Peyer's patch (tissue), 4 donors: ENCODE data around the gene NPB. TPM values are rescaled to one million over a fixed set of nuclear protein-coding genes. Genes with fewer than 3 reads are reported as not detected.

Experiments used
- DNase-seq, 3 donors: peaks; one replicate each; pipeline ENCODE4 v3.0.0-alpha.2; 2017 to 2019
- H3K27ac ChIP-seq, 4 donors: fragments of 200-600 bp; sonication (generic); one replicate each; pipeline ENCODE4 v1.5.1; 2016 to 2019
- H3K27me3 ChIP-seq, 2 donors: fragments of 200-600 bp; sonication (generic); one replicate each; pipeline ENCODE4 v1.5.1; 2019
- H3K36me3 ChIP-seq, 3 donors: fragments of 200-600 bp; sonication (generic); one replicate each; pipeline ENCODE4 v1.5.1; 2016 to 2019
- H3K4me1 ChIP-seq, 4 donors: fragments of 200-600 bp; sonication (generic); one replicate each; pipeline ENCODE4 v1.5.1; 2016 to 2019
- H3K4me3 ChIP-seq, 4 donors: fragments of 200-600 bp; sonication (generic); 1 replicate in 3 of 4; 2 replicates in 1 of 4; pipeline ENCODE4 v1.5.1; 2016 to 2019; ENCODE audit warnings: mild to moderate bottlenecking in 1 of 4
- H3K9me3 ChIP-seq, 4 donors: fragments of 200-600 bp; sonication (generic); one replicate each; pipeline ENCODE4 v1.5.1; 2016 to 2019; ENCODE audit warnings: mild to moderate bottlenecking in 1 of 4
- CTCF ChIP-seq, 6 experiments: fragments of 450-650 bp in 4 of 6; fragments of 200-600 bp in 2 of 6; sonication (generic) in 1 of 6; IDR thresholded peaks; one replicate each; pipeline ENCODE4 v1.5.1; 2017 to 2019; ENCODE audit warnings: antibody characterized with exemption in 6 of 6, mild to moderate bottlenecking in 3 of 6, moderate library complexity in 1 of 6
- POLR2A ChIP-seq, 2 donors: fragments of 450-650 bp; IDR thresholded peaks; one replicate each; pipeline ENCODE4 v1.5.1; 2017; ENCODE audit warnings: antibody characterized with exemption in 2 of 2, mild to moderate bottlenecking in 2 of 2, moderate library complexity in 2 of 2
- total RNA-seq, 4 donors: library from RNA; depleted of rRNA; stranded (reverse); fragments of >200 nt; gene quantifications; one replicate each; pipeline ENCODE4 v1.1.0, GENCODE V29; 2016

NPB gene
- total RNA-seq, 4 donors from 2014 or later, result 0.76 to 1.6 TPM; not detected in 2

GRCh38 chr17:81884968-81885367 lies 17.1 kb upstream of the NPB start:
- no peak for DNase-seq

GRCh38 chr17:81885454-81885853 lies 16.6 kb upstream of the NPB start:
- Histone ChIP-seq H3K27ac (no peak overlapping the region), H3K9me3 (no peaks in the 10 kb centered on the region), H3K4me3 (no peak overlapping the region), H3K4me1 (peaks cover 0 to 8% (median 6%) of the 10 kb centered on the region in 4 donors), H3K36me3 (peaks cover 0 to 63% (median 3%) of the 10 kb centered on the region in 3 donors), H3K27me3 (no peaks in the 10 kb centered on the region)
- TF ChIP-seq CTCF (IDR thresholded peaks at IDR 0.05), result no peak
- no peak for TF ChIP-seq POLR2A (IDR thresholded peaks at IDR 0.05)
- no peak for DNase-seq

More at GRCh38 chr17:81884968-81885367, 17.1 kb upstream of the NPB start:
- peaks cover 0 to 3% (median 1%) of the 10 kb centered on the region in 4 donors for H3K4me1 ChIP-seq
- no peaks in the 10 kb centered on the region for H3K9me3 ChIP-seq
- no peaks in the 10 kb centered on the region for H3K27me3 ChIP-seq
- H3K27ac ChIP-seq, result no peak overlapping the region
- TF ChIP-seq CTCF (IDR thresholded peaks at IDR 0.05) (no peak), POLR2A (IDR thresholded peaks at IDR 0.05) (no peak)
- peaks cover 0 to 63% (median 3%) of the 10 kb centered on the region in 3 donors for H3K36me3 ChIP-seq
- H3K4me3 ChIP-seq, result no peak overlapping the region

GRCh38 chr17:81885869-81886548 lies 16.0 kb upstream of the NPB start:
- DNase-seq, result no peak
- no peak overlapping the region for H3K27ac ChIP-seq
- H3K27me3 ChIP-seq, result no peaks in the 10 kb centered on the region
- no peaks in the 10 kb centered on the region for H3K9me3 ChIP-seq
- no peak overlapping the region for H3K4me3 ChIP-seq
- H3K4me1 ChIP-seq, result peaks cover 0 to 11% (median 8%) of the 10 kb centered on the region in 4 donors
- no peak for TF ChIP-seq CTCF (IDR thresholded peaks at IDR 0.05)
- H3K36me3 ChIP-seq, result peaks cover 0 to 63% (median 3%) of the 10 kb centered on the region in 3 donors

GRCh38 chr17:81888105-81888987 lies 13.7 kb upstream of the NPB start:
- Histone ChIP-seq H3K27me3 (no peaks in the 10 kb centered on the region), H3K36me3 (peaks cover 0 to 62% (median 3%) of the 10 kb centered on the region in 3 donors), H3K27ac (no peak overlapping the region), H3K4me3 (no peak overlapping the region), H3K4me1 (peaks cover 0 to 23% (median 8%) of the 10 kb centered on the region in 4 donors), H3K9me3 (no peaks in the 10 kb centered on the region)
- TF ChIP-seq CTCF (IDR thresholded peaks at IDR 0.05), result no peak
- TF ChIP-seq POLR2A (IDR thresholded peaks at IDR 0.05), result no peak
- DNase-seq, result no peak

- no peak for TF ChIP-seq POLR2A (IDR thresholded peaks at IDR 0.05)
- no peak for TF ChIP-seq CTCF (IDR thresholded peaks at IDR 0.05)
- Histone ChIP-seq H3K27me3 (no peaks in the 10 kb centered on the region), H3K4me1 (peaks cover 0 to 23% (median 8%) of the 10 kb centered on the region in 4 donors), H3K27ac (no peak overlapping the region), H3K9me3 (no peaks in the 10 kb centered on the region), H3K4me3 (no peak overlapping the region), H3K36me3 (peaks cover 0 to 55% (median 3%) of the 10 kb centered on the region in 3 donors)
- no peak for DNase-seq
Measured at GRCh38 chr17:81888988-81889595, 12.9 kb upstream of the NPB start.
